Activated CD4-positive, alpha-beta T cell treated with anti-CD3 and anti-CD28 coated beads, Interleukin-2, amount 50 U/mL, for 1 hour (primary cell): ENCODE results near the gene TOGARAM1.

Experiments used
- DNase-seq: peaks from one replicate; pipeline ENCODE4 v3.0.0-alpha.2; 2020

The TOGARAM1 gene

GRCh38 chr14:44966601-44967336 is 4.8 kb downstream of the TOGARAM1 start:
- DNase-seq = no peak

- DNase-seq = no peak
These were observed 6.7 kb downstream of the TOGARAM1 start for GRCh38 chr14:44968714-44969113.

- DNase-seq = no peak
These were observed 8.9 kb downstream of the TOGARAM1 start for GRCh38 chr14:44970907-44971306.

GRCh38 chr14:44971459-44971858 is 9.5 kb downstream of the TOGARAM1 start:
- DNase-seq = no peak

GRCh38 chr14:44979273-44979672 is 17.3 kb downstream of the TOGARAM1 start:
- DNase-seq = no peak

GRCh38 chr14:44979740-44980356 is 17.9 kb downstream of the TOGARAM1 start:
- DNase-seq = no peak

- DNase-seq = no peak
These were observed 19.2 kb downstream of the TOGARAM1 start for GRCh38 chr14:44981198-44981597.

GRCh38 chr14:44982594-44982993 is 20.6 kb downstream of the TOGARAM1 start:
- DNase-seq = no peak

- DNase-seq = no peak
These were observed 26.7 kb downstream of the TOGARAM1 start for GRCh38 chr14:44988694-44989093.

GRCh38 chr14:44989497-44990440 is 27.8 kb downstream of the TOGARAM1 start:
- no peak for DNase-seq

- DNase-seq = no peak
These were observed 28.5 kb downstream of the TOGARAM1 start for GRCh38 chr14:44990533-44990932.

- DNase-seq = no peak
These were observed 33.2 kb downstream of the TOGARAM1 start for GRCh38 chr14:44995196-44995595.

- DNase-seq = no peak
These were observed 33.8 kb downstream of the TOGARAM1 start for GRCh38 chr14:44995770-44996294.

- DNase-seq = no peak
These were observed 41.9 kb downstream of the TOGARAM1 start for GRCh38 chr14:45003924-45004323.

- no peak for DNase-seq
These were observed 53.1 kb downstream of the TOGARAM1 start for GRCh38 chr14:45015133-45015532.

- no peak for DNase-seq
These were observed 66.2 kb downstream of the TOGARAM1 start for GRCh38 chr14:45028107-45028626.

- no peak for DNase-seq
These were observed 72.7 kb downstream of the TOGARAM1 start for GRCh38 chr14:45034730-45035129.

GRCh38 chr14:45038256-45038655 is 76.3 kb downstream of the TOGARAM1 start:
- no peak for DNase-seq

GRCh38 chr14:45038865-45039264 is 76.9 kb downstream of the TOGARAM1 start:
- DNase-seq = no peak

- no peak for DNase-seq
These were observed 77.4 kb downstream of the TOGARAM1 start for GRCh38 chr14:45039390-45039789.

GRCh38 chr14:45041641-45042040 is 79.7 kb downstream of the TOGARAM1 start:
- no peak for DNase-seq

- DNase-seq = no peak
These were observed 82.6 kb downstream of the TOGARAM1 start for GRCh38 chr14:45044638-45045037.

GRCh38 chr14:45048385-45048784 is 86.4 kb downstream of the TOGARAM1 start:
- no peak for DNase-seq
